Panc1 (cell line): ENCODE measurements around the gene IRGC.
A peak's percentile ranks its signal among the peaks of the same experiment; 100 is the strongest.

Experiments
- POLR2AphosphoS5 ChIP-seq: IDR thresholded peaks from 2 replicates; pipeline ENCODE4 v1.6.1; 2012; ENCODE audit warnings: mild to moderate bottlenecking, low read depth, low read length, moderate library complexity
- TF ChIP-seq, protein P1 (sequence below): fragments of 450-650 bp; IDR thresholded peaks from 2 replicates; pipeline ENCODE4 v1.5.1; 2017; ENCODE audit warnings: mild to moderate bottlenecking

DNA sequence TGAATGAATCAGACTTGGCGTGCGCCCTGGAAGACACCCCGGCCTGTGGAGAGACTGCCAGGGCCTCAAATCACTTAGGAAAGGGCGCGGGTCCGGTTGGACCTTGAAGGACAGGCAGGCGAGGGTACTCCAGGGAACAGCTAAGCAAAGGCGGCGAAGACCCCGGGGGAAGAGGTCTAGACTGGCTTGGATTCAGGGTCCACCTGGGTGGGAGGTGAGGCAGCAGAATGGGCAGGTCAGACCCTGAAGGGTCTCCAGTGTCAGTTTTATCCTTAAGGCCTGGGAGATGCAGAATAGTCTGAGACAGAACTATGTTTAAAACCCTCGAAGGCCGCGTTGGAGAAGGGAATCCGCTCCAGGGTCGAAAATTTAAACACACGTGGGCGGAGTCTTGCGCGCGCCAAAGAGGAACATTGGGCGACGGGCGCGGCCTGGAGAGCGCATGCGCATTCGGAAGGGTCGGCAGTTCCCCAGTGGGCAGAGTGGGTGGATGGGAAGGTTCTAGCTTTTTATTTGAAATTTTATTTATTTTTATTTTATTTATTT is 39.5 kb downstream of the IRGC start:
- TF ChIP-seq, protein P1, sequence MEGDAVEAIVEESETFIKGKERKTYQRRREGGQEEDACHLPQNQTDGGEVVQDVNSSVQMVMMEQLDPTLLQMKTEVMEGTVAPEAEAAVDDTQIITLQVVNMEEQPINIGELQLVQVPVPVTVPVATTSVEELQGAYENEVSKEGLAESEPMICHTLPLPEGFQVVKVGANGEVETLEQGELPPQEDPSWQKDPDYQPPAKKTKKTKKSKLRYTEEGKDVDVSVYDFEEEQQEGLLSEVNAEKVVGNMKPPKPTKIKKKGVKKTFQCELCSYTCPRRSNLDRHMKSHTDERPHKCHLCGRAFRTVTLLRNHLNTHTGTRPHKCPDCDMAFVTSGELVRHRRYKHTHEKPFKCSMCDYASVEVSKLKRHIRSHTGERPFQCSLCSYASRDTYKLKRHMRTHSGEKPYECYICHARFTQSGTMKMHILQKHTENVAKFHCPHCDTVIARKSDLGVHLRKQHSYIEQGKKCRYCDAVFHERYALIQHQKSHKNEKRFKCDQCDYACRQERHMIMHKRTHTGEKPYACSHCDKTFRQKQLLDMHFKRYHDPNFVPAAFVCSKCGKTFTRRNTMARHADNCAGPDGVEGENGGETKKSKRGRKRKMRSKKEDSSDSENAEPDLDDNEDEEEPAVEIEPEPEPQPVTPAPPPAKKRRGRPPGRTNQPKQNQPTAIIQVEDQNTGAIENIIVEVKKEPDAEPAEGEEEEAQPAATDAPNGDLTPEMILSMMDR: no peak
- 0 out of 2 replicates have a peak, but pooled peaks have one; percentile 20 for TF ChIP-seq POLR2AphosphoS5
